Upper lobe of right lung (tissue), 1 donor: ENCODE measurements around the gene TMED1. TPM values are rescaled to one million over a fixed set of nuclear protein-coding genes. Genes with fewer than 3 reads are reported as not detected.

ENCODE experiments used
- ATAC-seq: fragments of 200-7000 bp; cut with Tn5 transposase; one replicate; pipeline ENCODE4 v1.9.1; 2020; ENCODE audit warnings: mild to moderate bottlenecking, moderate library complexity
- DNase-seq: peaks from one replicate; pipeline ENCODE4 v3.0.0-alpha.2; 2020
- H3K27ac ChIP-seq: fragments of 200-600 bp; one replicate; pipeline ENCODE4 v1.8.0; 2022
- H3K27me3 ChIP-seq: fragments of 200-600 bp; one replicate; pipeline ENCODE4 v1.8.0; 2022; ENCODE audit warnings: mild to moderate bottlenecking
- H3K36me3 ChIP-seq: fragments of 200-600 bp; one replicate; pipeline ENCODE4 v1.8.0; 2022
- H3K4me1 ChIP-seq: fragments of 200-600 bp; one replicate; pipeline ENCODE4 v1.8.0; 2022
- H3K4me3 ChIP-seq: fragments of 200-600 bp; one replicate; pipeline ENCODE4 v1.8.0; 2022; ENCODE audit warnings: mild to moderate bottlenecking
- H3K9me3 ChIP-seq: fragments of 200-600 bp; one replicate; pipeline ENCODE4 v1.8.0; 2022
- CTCF ChIP-seq: fragments of 200-600 bp; IDR thresholded peaks from one replicate; pipeline ENCODE4 v1.8.0; 2022; ENCODE audit warnings: antibody characterized with exemption
- intact Hi-C: fragments of 100-400 bp; cut with DNase I; formaldehyde crosslinking; loops from one replicate; pipeline ENCODE4 v1.11.0; 2022
- long read RNA-seq: library from polyadenylated mRNA; unstranded; transcript quantifications from one replicate; pipeline ENCODE4 v2.0.0, GENCODE V29; 2021
- total RNA-seq: library from RNA; stranded (reverse); fragmentation: NEBNext Ultra II Directional; extraction: Animal tissue kit (Norgen Biotek cat#: 25700); gene quantifications from one replicate; pipeline ENCODE4 v1.2.1, GENCODE V29; 2021
- donor health status: DM: no; HTN: yes; CAD: no; lungs with severe emphysema.

Gene TMED1
- total RNA-seq = 25.3 TPM
- long read RNA-seq, transcript TMED1-201 (4 exons, 1,340 nt) = major isoform, 31 of 41 reads
- long read RNA-seq, partial matches to known transcripts = 5 of 41 reads
- long read RNA-seq, other reads (novel, unspliced or antisense) = 5 of 41 reads

GRCh38 chr19:10835754-10836478 lies at the start of gene TMED1:
Gene TMED1, minus strand, starts transcription at chr19:10836212. Its CDS starts 21 bp downstream, at chr19:10836191.
- Histone ChIP-seq H3K27ac (peak within 1 kb of the TSS; percentile 99), H3K4me1 (peaks cover 10% of the 10 kb centered on the region), H3K4me3 (peak within 1 kb of the TSS; percentile 92), H3K36me3 (peaks cover 38% of the 10 kb centered on the region), H3K9me3 (no peaks in the 10 kb centered on the region), H3K27me3 (no peaks in the 10 kb centered on the region)
- peak; percentile 28 for TF ChIP-seq CTCF
- DNase-seq (peak; percentile 99), ATAC-seq (peak; percentile 92)
- intact Hi-C loops = no loop called here

- ATAC-seq = no peak
- H3K4me3 ChIP-seq = no peak overlapping the region
- no peaks in the 10 kb centered on the region for H3K9me3 ChIP-seq
- no peaks in the 10 kb centered on the region for H3K27me3 ChIP-seq
- H3K27ac ChIP-seq = no peak overlapping the region
- no peaks in the 10 kb centered on the region for H3K4me1 ChIP-seq
- DNase-seq = no peak
- no peaks in the 10 kb centered on the region for H3K36me3 ChIP-seq
- TF ChIP-seq CTCF = no peak
- intact Hi-C loops = no loop called here
Measured at GRCh38 chr19:10885201-10886169, 49.5 kb upstream of the TMED1 start.

- DNase-seq (no peak), ATAC-seq (no peak)
- no peak overlapping the region for H3K4me3 ChIP-seq
- H3K36me3 ChIP-seq = no peaks in the 10 kb centered on the region
- no peaks in the 10 kb centered on the region for H3K27me3 ChIP-seq
- intact Hi-C loops = no loop called here
- TF ChIP-seq CTCF = no peak
- peaks cover 2% of the 10 kb centered on the region for H3K4me1 ChIP-seq
- H3K27ac ChIP-seq = no peak overlapping the region
- no peaks in the 10 kb centered on the region for H3K9me3 ChIP-seq
Measured at GRCh38 chr19:10884274-10884673, 48.3 kb upstream of the TMED1 start.

GRCh38 chr19:10882108-10882457 lies 46.1 kb upstream of the TMED1 start:
- no peak for TF ChIP-seq CTCF
- intact Hi-C loops = no loop called here
- no peak for DNase-seq
- no peak overlapping the region for H3K4me3 ChIP-seq
- H3K27ac ChIP-seq = no peak overlapping the region
- H3K27me3 ChIP-seq = no peaks in the 10 kb centered on the region
- no peaks in the 10 kb centered on the region for H3K36me3 ChIP-seq
- ATAC-seq = no peak
- no peaks in the 10 kb centered on the region for H3K9me3 ChIP-seq
- peaks cover 11% of the 10 kb centered on the region for H3K4me1 ChIP-seq

GRCh38 chr19:10881403-10882107 lies 45.5 kb upstream of the TMED1 start:
- Histone ChIP-seq H3K4me3 (no peak overlapping the region), H3K27me3 (no peaks in the 10 kb centered on the region), H3K9me3 (no peaks in the 10 kb centered on the region), H3K4me1 (peaks cover 14% of the 10 kb centered on the region), H3K27ac (no peak overlapping the region), H3K36me3 (no peaks in the 10 kb centered on the region)
- TF ChIP-seq CTCF = no peak
- DNase-seq (no peak), ATAC-seq (no peak)
- intact Hi-C loops = no loop called here
